Retinal pigment epithelial cell (primary cell): ENCODE data around the gene TNIP2.

ENCODE experiments used
- DNase-seq: peaks from one replicate; pipeline ENCODE4 v3.0.0-alpha.2; 2010; ENCODE audit warnings: low read depth
- H3K4me3 ChIP-seq: 2 replicates; pipeline ENCODE4 v1.5.1; 2011; ENCODE audit warnings: mild to moderate bottlenecking, low read length, control low read depth, moderate library complexity
- CTCF ChIP-seq: conservative IDR thresholded peaks from 2 replicates; pipeline ENCODE4 v1.5.1; 2011; ENCODE audit warnings: low read depth, low read length, control low read depth, inconsistent platforms

The TNIP2 gene

GRCh38 chr4:2712261-2712842 is 43.8 kb downstream of the TNIP2 start:
- DNase-seq = no peak
- TF ChIP-seq CTCF = peak; percentile 39
- H3K4me3 ChIP-seq = no peak overlapping the region

- DNase-seq = no peak
- TF ChIP-seq CTCF = no peak
- no peak overlapping the region for H3K4me3 ChIP-seq
Measured at GRCh38 chr4:2702770-2703169, 53.4 kb downstream of the TNIP2 start.

GRCh38 chr4:2702361-2702760 is 53.8 kb downstream of the TNIP2 start:
- no peak for DNase-seq
- H3K4me3 ChIP-seq = no peak overlapping the region
- TF ChIP-seq CTCF = no peak

GRCh38 chr4:2700031-2700430 is 56.1 kb downstream of the TNIP2 start:
- no peak for TF ChIP-seq CTCF
- DNase-seq = no peak
- no peak overlapping the region for H3K4me3 ChIP-seq

GRCh38 chr4:2699534-2699933 is 56.6 kb downstream of the TNIP2 start:
- TF ChIP-seq CTCF = no peak
- no peak overlapping the region for H3K4me3 ChIP-seq
- no peak for DNase-seq

- TF ChIP-seq CTCF = no peak
- H3K4me3 ChIP-seq = no peak overlapping the region
- DNase-seq = no peak
Measured at GRCh38 chr4:2698951-2699505, 57.1 kb downstream of the TNIP2 start.

GRCh38 chr4:2698504-2698903 is 57.6 kb downstream of the TNIP2 start:
- H3K4me3 ChIP-seq = no peak overlapping the region
- TF ChIP-seq CTCF = no peak
- DNase-seq = no peak
